ENCODE results near the gene TEN1.

TEN1 gene

GRCh38 chr17:75994802-75995370, 15.8 kb downstream of the TEN1 start:
- TF ChIP-seq SUZ12 (IDR thresholded peaks at IDR 0.05; ENCODE audit: extremely low read depth, insufficient read depth, insufficient read length): no peak
- TF ChIP-seq ZNF274 (IDR thresholded peaks at IDR 0.05; ENCODE audit: low read depth, low read length): no peak
- TF ChIP-seq YY1 (IDR thresholded peaks at IDR 0.05; ENCODE audit: insufficient read depth, insufficient read length): no peak
- H3K36me3 ChIP-seq (ENCODE audit: insufficient read depth, insufficient read length, low read length): peaks cover 19% of the 10 kb centered on the region
- H3K4me3 ChIP-seq (ENCODE audit: insufficient read length, low read depth): no peak overlapping the region
- H3K9me3 ChIP-seq (ENCODE audit: insufficient read depth, low read length): no peaks in the 10 kb centered on the region
- DNase-seq (ENCODE audit: low read depth, low spot score): no peak
- H3K27me3 ChIP-seq (ENCODE audit: insufficient read depth, insufficient read length): no peaks in the 10 kb centered on the region
- H3K4me1 ChIP-seq (ENCODE audit: insufficient read depth, insufficient read length): peaks cover 10% of the 10 kb centered on the region
- H3K9ac ChIP-seq (ENCODE audit: insufficient read length, low read depth): no peak overlapping the region

- H3K4me1 ChIP-seq (ENCODE audit: insufficient read depth, insufficient read length): peaks cover 11% of the 10 kb centered on the region
- H3K9ac ChIP-seq (ENCODE audit: insufficient read length, low read depth): no peak overlapping the region
- TF ChIP-seq SUZ12 (IDR thresholded peaks at IDR 0.05; ENCODE audit: extremely low read depth, insufficient read depth, insufficient read length): no peak
- no peak for TF ChIP-seq YY1 (IDR thresholded peaks at IDR 0.05; ENCODE audit: insufficient read depth, insufficient read length)
- no peak for TF ChIP-seq ZNF274 (IDR thresholded peaks at IDR 0.05; ENCODE audit: low read depth, low read length)
- H3K36me3 ChIP-seq (ENCODE audit: insufficient read depth, insufficient read length, low read length): peaks cover 19% of the 10 kb centered on the region
- H3K27me3 ChIP-seq (ENCODE audit: insufficient read depth, insufficient read length): no peaks in the 10 kb centered on the region
- DNase-seq (ENCODE audit: low read depth, low spot score): no peak
- H3K4me3 ChIP-seq (ENCODE audit: insufficient read length, low read depth): no peak overlapping the region
- H3K9me3 ChIP-seq (ENCODE audit: insufficient read depth, low read length): no peaks in the 10 kb centered on the region
Observed at GRCh38 chr17:75995385-75995925, 16.4 kb downstream of the TEN1 start.

GRCh38 chr17:75996665-75997590, 17.9 kb downstream of the TEN1 start:
- no peak overlapping the region for H3K4me3 ChIP-seq (ENCODE audit: insufficient read length, low read depth)
- peaks cover 11% of the 10 kb centered on the region for H3K4me1 ChIP-seq (ENCODE audit: insufficient read depth, insufficient read length)
- TF ChIP-seq YY1 (IDR thresholded peaks at IDR 0.05; ENCODE audit: insufficient read depth, insufficient read length) (no peak), ZNF274 (IDR thresholded peaks at IDR 0.05; ENCODE audit: low read depth, low read length) (no peak), SUZ12 (IDR thresholded peaks at IDR 0.05; ENCODE audit: extremely low read depth, insufficient read depth, insufficient read length) (no peak)
- H3K27me3 ChIP-seq (ENCODE audit: insufficient read depth, insufficient read length): no peaks in the 10 kb centered on the region
- DNase-seq (ENCODE audit: low read depth, low spot score): no peak
- no peaks in the 10 kb centered on the region for H3K9me3 ChIP-seq (ENCODE audit: insufficient read depth, low read length)
- H3K9ac ChIP-seq (ENCODE audit: insufficient read length, low read depth): peak overlapping the region; percentile 54
- H3K36me3 ChIP-seq (ENCODE audit: insufficient read depth, insufficient read length, low read length): peaks cover 22% of the 10 kb centered on the region

GRCh38 chr17:75998327-75998795, 19.3 kb downstream of the TEN1 start:
- DNase-seq (ENCODE audit: low read depth, low spot score): no peak
- Histone ChIP-seq H3K27me3 (ENCODE audit: insufficient read depth, insufficient read length) (no peaks in the 10 kb centered on the region), H3K36me3 (ENCODE audit: insufficient read depth, insufficient read length, low read length) (peaks cover 28% of the 10 kb centered on the region), H3K9me3 (ENCODE audit: insufficient read depth, low read length) (no peaks in the 10 kb centered on the region), H3K9ac (ENCODE audit: insufficient read length, low read depth) (no peak overlapping the region), H3K4me1 (ENCODE audit: insufficient read depth, insufficient read length) (peaks cover 11% of the 10 kb centered on the region), H3K4me3 (ENCODE audit: insufficient read length, low read depth) (no peak overlapping the region)
- TF ChIP-seq SUZ12 (IDR thresholded peaks at IDR 0.05; ENCODE audit: extremely low read depth, insufficient read depth, insufficient read length): no peak
- TF ChIP-seq YY1 (IDR thresholded peaks at IDR 0.05; ENCODE audit: insufficient read depth, insufficient read length): no peak
- TF ChIP-seq ZNF274 (IDR thresholded peaks at IDR 0.05; ENCODE audit: low read depth, low read length): no peak

- peak; percentile 46 for DNase-seq (ENCODE audit: low read depth, low spot score)
- peaks cover 40% of the 10 kb centered on the region for H3K36me3 ChIP-seq (ENCODE audit: insufficient read depth, insufficient read length, low read length)
- no peaks in the 10 kb centered on the region for H3K27me3 ChIP-seq (ENCODE audit: insufficient read depth, insufficient read length)
- no peak overlapping the region for H3K4me3 ChIP-seq (ENCODE audit: insufficient read length, low read depth)
- peaks cover 16% of the 10 kb centered on the region for H3K4me1 ChIP-seq (ENCODE audit: insufficient read depth, insufficient read length)
- H3K9me3 ChIP-seq (ENCODE audit: insufficient read depth, low read length): no peaks in the 10 kb centered on the region
- TF ChIP-seq ZNF274 (IDR thresholded peaks at IDR 0.05; ENCODE audit: low read depth, low read length) (no peak), YY1 (IDR thresholded peaks at IDR 0.05; ENCODE audit: insufficient read depth, insufficient read length) (no peak), SUZ12 (IDR thresholded peaks at IDR 0.05; ENCODE audit: extremely low read depth, insufficient read depth, insufficient read length) (no peak)
- no peak overlapping the region for H3K9ac ChIP-seq (ENCODE audit: insufficient read length, low read depth)
Observed at GRCh38 chr17:76000016-76000754, 21.1 kb downstream of the TEN1 start.

- no peak for DNase-seq (ENCODE audit: low read depth, low spot score)
- Histone ChIP-seq H3K9me3 (ENCODE audit: insufficient read depth, low read length) (no peaks in the 10 kb centered on the region), H3K36me3 (ENCODE audit: insufficient read depth, insufficient read length, low read length) (peaks cover 35% of the 10 kb centered on the region), H3K9ac (ENCODE audit: insufficient read length, low read depth) (no peak within 1 kb of the TSS), H3K4me1 (ENCODE audit: insufficient read depth, insufficient read length) (peaks cover 21% of the 10 kb centered on the region), H3K27me3 (ENCODE audit: insufficient read depth, insufficient read length) (no peaks in the 10 kb centered on the region), H3K4me3 (ENCODE audit: insufficient read length, low read depth) (no peak within 1 kb of the TSS)
- TF ChIP-seq ZNF274 (IDR thresholded peaks at IDR 0.05; ENCODE audit: low read depth, low read length) (no peak), SUZ12 (IDR thresholded peaks at IDR 0.05; ENCODE audit: extremely low read depth, insufficient read depth, insufficient read length) (no peak), YY1 (IDR thresholded peaks at IDR 0.05; ENCODE audit: insufficient read depth, insufficient read length) (no peak)
Observed at GRCh38 chr17:76000755-76001521, 21.9 kb downstream of the TEN1 start, which contains the start of gene CDK3. TSS of gene CDK3 (plus strand) at chr17:76000855. CDS start at chr17:76001426, 571 bp downstream.
